Breast epithelium (tissue), 4 donors: ENCODE data around the gene SPOCK1. TPM values are rescaled to one million over a fixed set of nuclear protein-coding genes. Genes with fewer than 3 reads are reported as not detected.

Source experiments
- DNase-seq, 2 donors: peaks; one replicate each; pipeline ENCODE4 v3.0.0-alpha.2; 2019; ENCODE audit warnings: low spot score in 2 of 2
- H3K27ac ChIP-seq, 2 donors: fragments of 200-600 bp; sonication (generic) in 1 of 2; one replicate each; pipeline ENCODE4 v1.5.1; 2016 to 2019; ENCODE audit warnings: mild to moderate bottlenecking in 1 of 2
- H3K27me3 ChIP-seq, 2 donors: fragments of 200-600 bp; sonication (generic) in 1 of 2; one replicate each; pipeline versions ENCODE4 v1.5.1 to v1.6.0; 2017 to 2019; ENCODE audit warnings: control low read depth in 1 of 2, mild to moderate bottlenecking in 1 of 2
- H3K36me3 ChIP-seq: fragments of 200-600 bp; one replicate; pipeline ENCODE4 v1.5.1; 2019
- H3K4me1 ChIP-seq, 2 donors: fragments of 200-600 bp; sonication (generic); one replicate each; pipeline ENCODE4 v1.5.1; 2016 to 2019; ENCODE audit warnings: control low read depth in 1 of 2
- H3K4me3 ChIP-seq, 3 donors: fragments of 200-600 bp; sonication (generic); 1 replicate in 2 of 3; 2 replicates in 1 of 3; pipeline ENCODE4 v1.5.1; 2016 to 2019; ENCODE audit warnings: mild to moderate bottlenecking in 3 of 3, moderate library complexity in 2 of 3
- H3K9me3 ChIP-seq, 2 donors: fragments of 200-600 bp; sonication (generic) in 1 of 2; one replicate each; pipeline ENCODE4 v1.5.1; 2016 to 2019; ENCODE audit warnings: control low read depth in 1 of 2
- POLR2A ChIP-seq: fragments of 450-650 bp; IDR thresholded peaks from one replicate; pipeline ENCODE4 v1.6.1; 2016; ENCODE audit warnings: antibody characterized with exemption, mild to moderate bottlenecking, moderate library complexity
- POLR2AphosphoS5 ChIP-seq, 3 donors: sonication (generic); formaldehyde crosslinking; IDR thresholded peaks; one replicate each; pipeline ENCODE4 v1.6.1; 2017; ENCODE audit warnings: antibody characterized with exemption in 3 of 3
- intact Hi-C: fragments of 100-400 bp; cut with DNase I; formaldehyde crosslinking; loops from one replicate; pipeline ENCODE4 v1.15.1; 2023; ENCODE audit warnings: low total_unique reads
- total RNA-seq, 3 donors: library from RNA; depleted of rRNA; stranded (reverse); fragments of >200 nt; gene quantifications; one replicate each; pipeline ENCODE4 v1.1.0, GENCODE V29; 2016
- TF ChIP-seq, protein P1 (sequence below), 3 donors: fragments of 450-650 bp; IDR thresholded peaks; one replicate each; pipeline ENCODE4 v1.5.1; 2016 to 2017; ENCODE audit warnings: antibody characterized with exemption in 3 of 3, mild to moderate bottlenecking in 3 of 3, moderate library complexity in 3 of 3

Gene SPOCK1
- total RNA-seq, 3 donors from 2014 or later, result 14.5 to 52.0 (median 24.3) TPM

DNA sequence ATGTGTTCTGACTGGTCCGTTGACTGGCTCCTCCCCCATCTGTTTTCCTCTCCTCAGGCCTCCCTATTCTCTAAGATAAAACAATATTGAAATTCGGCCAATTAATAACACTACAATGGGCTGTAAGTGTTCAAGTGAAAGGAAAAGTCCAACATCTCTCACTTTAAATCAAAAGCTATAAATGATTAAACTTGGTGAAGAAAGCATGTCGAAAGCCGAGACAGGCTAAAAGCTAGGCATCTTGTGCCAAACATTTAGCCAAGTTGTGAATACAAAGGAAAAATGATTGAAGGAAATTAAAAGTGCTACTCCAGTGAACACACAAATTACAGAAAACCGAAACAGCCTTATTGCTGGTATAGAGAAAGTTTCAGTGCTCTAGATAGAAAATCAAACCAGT lies 310.6 kb downstream of the SPOCK1 start:
- H3K4me3 ChIP-seq, result no peak overlapping the region
- TF ChIP-seq POLR2A, result no peak
- no peak for TF ChIP-seq POLR2AphosphoS5 (IDR thresholded peaks at IDR 0.05)
- TF ChIP-seq, protein P1, sequence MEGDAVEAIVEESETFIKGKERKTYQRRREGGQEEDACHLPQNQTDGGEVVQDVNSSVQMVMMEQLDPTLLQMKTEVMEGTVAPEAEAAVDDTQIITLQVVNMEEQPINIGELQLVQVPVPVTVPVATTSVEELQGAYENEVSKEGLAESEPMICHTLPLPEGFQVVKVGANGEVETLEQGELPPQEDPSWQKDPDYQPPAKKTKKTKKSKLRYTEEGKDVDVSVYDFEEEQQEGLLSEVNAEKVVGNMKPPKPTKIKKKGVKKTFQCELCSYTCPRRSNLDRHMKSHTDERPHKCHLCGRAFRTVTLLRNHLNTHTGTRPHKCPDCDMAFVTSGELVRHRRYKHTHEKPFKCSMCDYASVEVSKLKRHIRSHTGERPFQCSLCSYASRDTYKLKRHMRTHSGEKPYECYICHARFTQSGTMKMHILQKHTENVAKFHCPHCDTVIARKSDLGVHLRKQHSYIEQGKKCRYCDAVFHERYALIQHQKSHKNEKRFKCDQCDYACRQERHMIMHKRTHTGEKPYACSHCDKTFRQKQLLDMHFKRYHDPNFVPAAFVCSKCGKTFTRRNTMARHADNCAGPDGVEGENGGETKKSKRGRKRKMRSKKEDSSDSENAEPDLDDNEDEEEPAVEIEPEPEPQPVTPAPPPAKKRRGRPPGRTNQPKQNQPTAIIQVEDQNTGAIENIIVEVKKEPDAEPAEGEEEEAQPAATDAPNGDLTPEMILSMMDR (IDR thresholded peaks at IDR 0.05), result no peak
- H3K27ac ChIP-seq, result no peak overlapping the region
- no peaks in the 10 kb centered on the region for H3K4me1 ChIP-seq
- intact Hi-C loops, result no loop called here
- no peaks in the 10 kb centered on the region for H3K27me3 ChIP-seq
- no peak for DNase-seq
- no peaks in the 10 kb centered on the region for H3K36me3 ChIP-seq
- no peaks in the 10 kb centered on the region for H3K9me3 ChIP-seq

DNA sequence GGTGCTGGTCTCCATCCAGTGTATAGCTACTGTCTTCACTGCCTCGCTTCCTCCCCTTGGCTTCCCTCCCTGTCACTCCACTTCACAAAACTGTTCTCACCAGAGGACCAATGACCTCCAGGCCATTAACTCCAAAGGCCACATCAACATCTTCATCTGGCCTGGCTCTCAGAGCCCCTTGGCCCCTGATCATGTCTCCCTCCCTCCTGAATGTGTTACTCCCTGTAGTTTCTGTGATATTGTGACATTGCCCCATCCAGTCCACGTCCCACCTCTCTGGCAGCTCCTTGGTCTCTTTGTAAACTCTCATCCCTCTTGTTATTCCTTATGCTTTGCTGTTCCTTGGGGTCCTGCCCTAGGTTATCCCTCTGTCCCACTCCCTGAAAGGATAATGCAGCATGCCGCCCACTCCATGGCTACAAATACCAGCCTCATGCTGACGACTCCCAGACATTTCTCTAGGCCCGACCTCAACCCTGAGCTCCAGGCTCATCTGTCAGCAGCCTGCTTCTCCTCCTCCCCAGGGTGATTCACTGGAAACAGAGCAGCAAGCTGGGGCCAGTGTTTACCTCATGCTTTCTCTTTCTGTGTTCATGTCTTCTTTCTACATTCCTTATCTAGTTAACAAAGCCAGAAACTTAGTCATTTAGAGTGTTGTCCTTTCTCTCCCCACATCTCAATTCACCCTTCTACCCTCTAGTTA lies 312.2 kb downstream of the SPOCK1 start:
- no peaks in the 10 kb centered on the region for H3K4me1 ChIP-seq
- intact Hi-C loops, result no loop called here
- H3K27me3 ChIP-seq, result no peaks in the 10 kb centered on the region
- no peaks in the 10 kb centered on the region for H3K36me3 ChIP-seq
- no peak overlapping the region for H3K27ac ChIP-seq
- no peaks in the 10 kb centered on the region for H3K9me3 ChIP-seq
- TF ChIP-seq POLR2AphosphoS5 (IDR thresholded peaks at IDR 0.05) (peak in 1 of 3 donors; percentile 16), POLR2A (no peak)
- TF ChIP-seq, protein P1 (IDR thresholded peaks at IDR 0.05), result no peak
- DNase-seq, result no peak
- H3K4me3 ChIP-seq, result no peak overlapping the region

DNA sequence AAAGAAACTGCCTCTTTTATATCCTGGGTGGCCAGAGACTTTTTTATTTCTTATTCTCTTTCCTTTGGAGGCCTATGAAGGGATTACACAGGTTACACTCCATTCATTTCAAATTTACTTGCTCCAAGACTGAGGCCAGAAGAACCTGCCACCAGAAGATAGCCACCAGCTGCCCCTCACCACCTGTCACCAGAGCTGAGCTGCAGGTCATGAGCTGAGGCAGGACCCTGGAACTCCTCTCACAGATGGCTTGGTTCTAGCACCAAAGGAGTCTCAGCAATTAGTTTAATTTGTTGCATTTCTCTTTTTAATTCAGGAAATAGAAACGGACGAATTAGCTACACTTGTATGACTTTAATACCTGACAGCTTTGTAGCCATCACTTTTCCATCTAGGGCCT lies 313.9 kb downstream of the SPOCK1 start:
- TF ChIP-seq, protein P1 (IDR thresholded peaks at IDR 0.05), result no peak
- no peak for TF ChIP-seq POLR2AphosphoS5 (IDR thresholded peaks at IDR 0.05)
- no peak for TF ChIP-seq POLR2A
- H3K9me3 ChIP-seq, result no peaks in the 10 kb centered on the region
- intact Hi-C loops, result no loop called here
- no peak overlapping the region for H3K4me3 ChIP-seq
- H3K27ac ChIP-seq, result no peak overlapping the region
- H3K27me3 ChIP-seq, result no peaks in the 10 kb centered on the region
- no peaks in the 10 kb centered on the region for H3K4me1 ChIP-seq
- DNase-seq, result no peak
- H3K36me3 ChIP-seq, result no peaks in the 10 kb centered on the region

DNA sequence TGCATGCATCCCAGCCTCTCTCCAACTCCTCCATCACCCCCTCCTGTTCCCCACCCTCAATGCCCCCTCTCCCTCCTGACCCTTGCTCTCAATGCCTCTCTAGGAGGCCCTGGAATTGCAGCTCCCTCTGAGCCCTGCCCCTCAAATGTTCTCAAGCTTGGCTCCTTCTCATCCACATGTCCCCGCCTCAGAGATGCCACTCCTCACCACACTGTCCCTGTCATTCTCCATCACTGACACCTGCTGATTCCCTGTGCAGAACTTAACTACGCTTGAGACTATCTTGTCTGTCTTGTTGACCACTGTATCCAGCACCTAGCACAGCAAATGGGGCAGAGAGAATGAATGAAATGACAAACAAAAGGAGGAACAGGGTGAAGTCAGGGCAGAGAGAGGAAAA lies 314.4 kb downstream of the SPOCK1 start:
- no peaks in the 10 kb centered on the region for H3K36me3 ChIP-seq

DNA sequence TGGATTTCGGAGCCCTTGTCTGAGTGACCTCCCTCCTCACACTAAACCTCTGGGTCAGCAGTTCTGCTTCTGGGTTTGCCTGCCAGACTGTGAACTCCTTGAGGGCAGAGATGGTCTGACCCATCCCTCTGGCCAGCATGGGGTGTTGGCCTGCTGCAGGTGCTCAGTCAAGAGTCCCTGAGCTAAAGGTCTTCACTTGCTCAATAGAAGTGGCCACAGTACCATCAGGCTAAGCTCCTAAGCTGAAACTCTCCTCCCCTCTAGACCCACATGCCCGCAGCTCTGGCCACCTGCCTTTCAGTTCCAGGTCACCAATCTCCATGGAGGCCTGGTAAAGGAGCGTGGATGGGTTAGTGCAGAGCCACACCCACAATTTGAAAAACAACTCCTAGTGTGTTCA lies 316.6 kb downstream of the SPOCK1 start:
- H3K4me1 ChIP-seq, result no peaks in the 10 kb centered on the region
- H3K4me3 ChIP-seq, result no peak overlapping the region
- no peak overlapping the region for H3K27ac ChIP-seq
- no peak for DNase-seq
- TF ChIP-seq POLR2A, result no peak
- TF ChIP-seq POLR2AphosphoS5 (IDR thresholded peaks at IDR 0.05), result no peak
- TF ChIP-seq, protein P1 (IDR thresholded peaks at IDR 0.05), result no peak
- intact Hi-C loops, result no loop called here
- H3K36me3 ChIP-seq, result no peaks in the 10 kb centered on the region
- H3K9me3 ChIP-seq, result no peaks in the 10 kb centered on the region
- no peaks in the 10 kb centered on the region for H3K27me3 ChIP-seq

More for the DNA sequence above, 314.4 kb downstream of the SPOCK1 start:
- H3K4me3 ChIP-seq, result no peak overlapping the region
- no peaks in the 10 kb centered on the region for H3K27me3 ChIP-seq
- TF ChIP-seq POLR2A (no peak), POLR2AphosphoS5 (IDR thresholded peaks at IDR 0.05) (no peak)
- TF ChIP-seq, protein P1 (IDR thresholded peaks at IDR 0.05), result no peak
- no peak for DNase-seq
- no peaks in the 10 kb centered on the region for H3K9me3 ChIP-seq
- no peak overlapping the region for H3K27ac ChIP-seq
- intact Hi-C loops, result no loop called here
- H3K4me1 ChIP-seq, result no peaks in the 10 kb centered on the region
